Spleen (tissue), 7 donors: ENCODE measurements around the gene C1orf159.

Source experiments
- CTCF ChIP-seq, 11 experiments: fragments of 200-600 bp in 7 of 11; fragments of 450-650 bp in 4 of 11; sonication (generic) in 4 of 11; IDR thresholded peaks in 8 of 11; conservative IDR thresholded peaks in 3 of 11; 1 replicate in 7 of 11; 2 replicates in 4 of 11; pipeline versions ENCODE4 v1.4.0 to v1.8.0; 2016 to 2021; ENCODE audit warnings: antibody characterized with exemption in 11 of 11, inconsistent platforms in 4 of 11, mild to moderate bottlenecking in 1 of 11
- POLR2A ChIP-seq, 3 donors: fragments of 450-650 bp; IDR thresholded peaks; one replicate each; pipeline ENCODE4 v1.5.1; 2017; ENCODE audit warnings: antibody characterized with exemption in 3 of 3, mild to moderate bottlenecking in 1 of 3
- POLR2AphosphoS5 ChIP-seq, 3 donors: sonication (generic); formaldehyde crosslinking; IDR thresholded peaks; one replicate each; pipeline ENCODE4 v1.5.1; 2017; ENCODE audit warnings: antibody characterized with exemption in 3 of 3
- donor health status: DM: no; HTN: no; CAD: no; lungs with moderate emphysema.
- donor health status: DM: no; HTN: no; CAD: no.
- donor health status: DM: no; HTN: no; CAD: no.

DNA sequence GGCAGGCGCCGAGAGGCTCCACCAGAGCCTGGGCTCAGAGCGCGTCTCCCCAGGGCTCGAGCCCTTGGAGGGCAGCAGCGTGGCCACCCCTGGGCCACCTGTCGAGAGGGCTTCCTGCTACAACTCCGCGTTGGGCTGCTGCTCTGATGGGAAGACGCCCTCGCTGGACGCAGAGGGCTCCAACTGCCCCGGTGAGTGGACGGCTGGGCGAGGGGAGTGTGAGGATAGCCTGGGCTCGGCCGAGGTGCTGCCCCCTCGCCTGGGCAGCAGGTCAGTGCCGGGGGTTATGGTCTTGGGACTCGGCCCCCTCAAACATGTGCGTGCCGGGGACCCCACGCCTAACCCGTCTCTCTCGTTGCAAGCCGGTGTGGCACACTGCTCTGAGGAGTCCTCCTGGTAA, 69.1 kb downstream of the C1orf159 start:
- TF ChIP-seq CTCF (IDR thresholded peaks at IDR 0.05 in 8 of 11, conservative IDR thresholded peaks at IDR 0.05 in 3 of 11) (no peak), POLR2AphosphoS5 (IDR thresholded peaks at IDR 0.05) (no peak), POLR2A (IDR thresholded peaks at IDR 0.05) (no peak)
